GM21786 (cell line): ENCODE results near the gene SYT17.

Experiments used
- ATAC-seq: cut with Tn5 transposase; IDR thresholded peaks from one replicate; pipeline ENCODE4 v1.9.1; 2021; ENCODE audit not compliant: unreplicated experiment

The SYT17 gene

DNA sequence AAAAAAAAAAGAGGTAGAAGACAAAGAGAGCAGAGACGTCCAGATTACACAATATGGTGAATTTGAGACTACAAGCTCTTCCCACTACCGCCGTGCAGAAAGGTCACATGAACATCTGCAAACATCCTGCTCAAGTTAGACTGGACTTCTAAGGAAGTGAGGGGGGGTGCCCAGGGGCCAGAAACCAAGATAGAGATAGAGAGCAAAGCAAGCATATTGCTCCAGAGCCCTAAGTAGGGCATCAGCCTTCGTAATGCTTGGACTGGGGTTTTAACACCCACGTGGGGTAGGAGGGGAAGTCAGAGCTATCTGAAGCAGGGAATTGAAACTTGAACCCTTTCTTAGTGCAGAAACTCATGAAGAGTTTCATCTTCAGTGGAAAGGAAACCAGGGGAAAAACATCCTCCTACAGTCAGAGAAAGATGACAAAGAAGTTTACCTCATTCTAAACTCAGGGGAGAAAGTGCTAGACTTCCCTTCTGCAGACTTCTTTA lies 126.2 kb downstream of the SYT17 start:
- peak; percentile 80 for ATAC-seq

DNA sequence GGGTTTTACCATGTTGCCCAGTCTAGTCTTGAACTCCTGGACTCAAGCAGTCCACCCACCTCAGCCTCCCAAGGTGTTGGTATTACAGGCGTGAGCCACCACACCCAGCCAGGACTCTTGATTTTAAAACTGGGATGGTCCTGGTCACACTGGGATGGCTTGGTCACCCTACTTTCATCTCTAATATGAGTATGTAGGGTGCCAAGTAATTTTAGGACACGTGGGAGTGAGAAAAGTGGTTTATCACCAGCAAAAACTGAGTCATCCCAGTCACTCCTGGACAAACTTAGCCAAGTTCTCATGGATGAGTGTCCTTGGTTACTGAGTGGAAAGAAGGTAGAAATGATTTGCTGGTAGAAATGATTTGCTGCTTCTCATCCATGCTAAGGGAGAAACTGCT lies 127.4 kb downstream of the SYT17 start:
- no peak for ATAC-seq

DNA sequence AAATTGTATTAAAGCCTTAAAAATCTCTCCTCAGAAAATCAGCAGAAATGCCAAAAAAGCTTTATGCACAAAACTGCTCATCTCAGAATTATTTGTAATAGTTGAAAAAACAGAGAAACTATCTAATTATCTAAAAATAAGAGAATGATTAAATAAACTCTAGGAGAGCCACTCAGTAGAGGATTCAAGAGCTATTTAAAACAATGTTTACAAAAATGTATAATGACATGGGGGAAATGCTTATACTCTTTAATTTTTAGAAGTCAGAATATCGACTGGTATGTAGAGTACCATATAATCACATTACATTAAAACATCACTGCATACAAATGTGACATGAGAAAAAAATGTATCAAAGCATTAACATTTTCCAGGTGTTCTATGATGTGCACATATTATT lies 129.4 kb downstream of the SYT17 start:
- ATAC-seq: no peak

DNA sequence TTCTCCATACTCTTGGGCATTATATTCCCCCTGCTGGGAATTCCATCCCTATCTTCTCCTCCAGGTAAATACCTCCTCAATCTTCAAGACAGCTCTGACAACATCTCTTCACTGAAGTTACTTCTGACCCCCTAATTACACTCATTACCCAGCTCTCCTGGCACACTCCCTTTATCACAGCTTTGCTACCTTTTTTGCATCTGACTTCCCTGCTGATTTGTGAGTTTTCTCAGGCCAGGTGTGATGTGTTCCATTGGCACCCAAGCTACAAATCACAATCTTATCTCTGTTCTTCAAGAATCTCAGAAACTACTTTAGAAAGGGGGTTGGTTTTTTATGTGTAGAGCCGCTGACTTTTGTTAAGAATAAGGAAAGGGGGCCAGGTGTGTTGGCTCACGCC lies 131.5 kb downstream of the SYT17 start:
- ATAC-seq: no peak

DNA sequence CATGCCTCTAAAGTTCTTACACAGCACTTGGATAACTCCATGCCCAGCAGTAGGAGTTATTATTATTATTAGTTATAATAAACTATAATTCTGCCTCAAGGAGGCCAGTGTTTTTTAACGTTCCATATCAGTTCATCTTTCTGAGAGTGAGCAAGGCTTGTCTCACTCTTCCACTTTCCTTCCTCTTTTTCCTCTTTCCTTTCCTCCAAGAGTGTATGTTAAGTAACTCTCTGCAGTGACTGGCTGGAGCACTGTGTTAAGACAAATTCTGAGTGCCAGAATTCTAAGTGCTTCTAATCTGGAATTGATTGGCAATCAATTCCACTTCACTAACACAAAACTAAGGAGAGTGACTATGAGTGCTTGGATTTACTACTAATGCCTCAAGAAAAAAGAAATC lies 133.9 kb downstream of the SYT17 start:
- ATAC-seq: no peak

DNA sequence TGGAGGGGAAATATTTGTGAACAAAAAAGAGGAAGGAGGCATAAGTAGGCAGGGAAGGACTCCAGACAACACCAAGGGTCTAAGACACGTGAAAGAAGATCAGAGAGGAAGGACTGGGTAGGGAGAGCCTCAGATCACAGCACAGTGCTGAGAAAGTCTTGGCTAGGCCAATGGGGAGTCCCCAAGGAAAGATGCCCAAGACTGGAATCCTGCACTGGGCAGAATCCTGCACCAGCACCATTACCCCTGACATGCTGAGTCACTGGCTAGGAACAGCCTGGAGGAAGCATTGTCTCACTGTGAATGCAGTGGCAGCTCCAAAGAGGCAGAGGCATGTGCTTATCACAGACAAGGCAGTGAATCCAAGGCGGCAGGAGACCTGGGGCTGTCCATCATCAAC lies 136.7 kb downstream of the SYT17 start:
- no peak for ATAC-seq

DNA sequence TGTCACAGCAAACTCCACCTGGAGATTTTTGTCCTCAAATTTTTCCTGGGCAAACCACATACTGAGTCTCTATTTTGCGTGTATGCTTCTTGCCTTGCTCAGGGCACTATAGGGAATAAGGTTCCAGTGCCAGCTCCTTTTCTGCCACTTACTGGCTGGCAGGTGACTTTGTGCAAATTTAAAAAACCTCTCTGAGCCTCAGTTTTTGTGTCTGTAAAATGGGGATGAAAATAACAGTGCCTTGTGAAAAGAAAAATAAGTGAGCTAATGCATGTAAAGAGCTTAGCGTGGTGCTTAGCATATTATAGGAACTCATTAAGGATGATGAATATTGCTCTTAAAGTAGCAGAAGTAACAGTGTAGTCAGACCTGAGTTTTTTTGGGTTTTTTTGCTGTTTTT lies 137.4 kb downstream of the SYT17 start:
- ATAC-seq: no peak

DNA sequence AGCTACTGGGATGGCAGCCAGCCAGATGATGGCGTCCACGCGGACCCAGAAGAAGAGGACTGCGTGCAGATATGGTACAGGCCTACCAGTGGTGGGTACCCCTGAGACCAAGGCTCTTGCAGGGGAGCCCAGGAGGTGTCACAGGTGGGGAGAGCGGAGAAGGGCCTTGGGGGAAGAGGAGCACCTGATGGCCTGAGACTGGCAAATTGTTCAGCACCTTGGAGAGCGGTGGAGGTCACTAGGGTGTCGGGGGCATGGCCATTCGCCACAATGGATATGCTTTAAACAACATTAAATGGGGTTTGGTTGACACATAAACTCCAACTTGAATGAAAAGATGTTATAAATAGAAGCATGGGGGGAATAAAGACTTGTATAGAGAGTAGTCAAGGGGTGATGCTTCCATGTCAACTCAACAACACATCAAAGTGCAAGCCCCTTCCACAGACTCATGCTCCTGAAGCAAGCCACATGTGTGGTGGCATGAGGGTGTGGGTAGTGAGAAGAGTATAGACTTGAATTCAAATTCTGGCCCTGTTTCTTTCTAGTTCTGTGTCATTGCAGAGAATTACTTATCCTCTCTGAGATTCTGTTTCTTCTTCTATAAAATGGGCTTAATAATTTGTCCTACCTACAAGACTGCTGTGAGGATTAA lies 139.7 kb downstream of the SYT17 start:
- no peak for ATAC-seq

DNA sequence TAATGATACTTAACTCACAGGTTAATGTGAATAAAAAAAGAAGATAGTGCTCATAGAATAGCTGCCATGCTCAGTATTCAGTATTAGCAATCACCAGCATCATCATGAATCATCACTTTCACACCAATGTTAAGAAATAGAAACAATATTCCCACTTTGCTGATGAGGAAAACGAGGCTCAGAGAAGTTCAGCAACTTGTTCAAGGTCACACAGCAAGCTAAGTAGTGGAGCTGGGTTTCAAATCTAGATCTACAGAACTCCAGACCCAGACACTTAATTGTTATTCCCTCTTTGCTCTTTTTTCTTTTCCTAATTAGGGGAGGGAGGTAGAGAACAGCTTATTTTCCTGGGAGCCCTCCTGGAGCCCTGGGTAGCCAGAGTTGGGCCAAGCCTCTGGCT lies 140.4 kb downstream of the SYT17 start:
- ATAC-seq: no peak

DNA sequence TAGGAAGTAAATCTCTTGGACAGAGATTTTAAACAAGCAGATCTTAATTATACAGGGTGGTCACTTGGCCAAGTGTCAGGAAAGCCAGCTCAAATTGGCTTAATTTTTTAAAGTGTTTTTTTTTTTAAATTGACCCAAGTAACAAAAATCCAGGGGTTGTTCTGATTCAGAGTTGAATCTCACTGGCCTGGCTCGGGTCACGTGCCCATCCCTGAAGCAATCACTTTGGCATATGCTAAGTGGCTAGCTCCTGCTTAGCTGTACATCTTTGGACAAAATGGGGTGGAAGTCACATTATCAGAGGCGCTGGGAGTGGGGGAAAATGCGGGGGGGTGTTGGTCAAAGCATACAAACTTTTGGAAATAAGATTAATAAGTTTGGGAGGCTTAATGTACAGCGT lies 141.1 kb downstream of the SYT17 start:
- ATAC-seq: no peak

DNA sequence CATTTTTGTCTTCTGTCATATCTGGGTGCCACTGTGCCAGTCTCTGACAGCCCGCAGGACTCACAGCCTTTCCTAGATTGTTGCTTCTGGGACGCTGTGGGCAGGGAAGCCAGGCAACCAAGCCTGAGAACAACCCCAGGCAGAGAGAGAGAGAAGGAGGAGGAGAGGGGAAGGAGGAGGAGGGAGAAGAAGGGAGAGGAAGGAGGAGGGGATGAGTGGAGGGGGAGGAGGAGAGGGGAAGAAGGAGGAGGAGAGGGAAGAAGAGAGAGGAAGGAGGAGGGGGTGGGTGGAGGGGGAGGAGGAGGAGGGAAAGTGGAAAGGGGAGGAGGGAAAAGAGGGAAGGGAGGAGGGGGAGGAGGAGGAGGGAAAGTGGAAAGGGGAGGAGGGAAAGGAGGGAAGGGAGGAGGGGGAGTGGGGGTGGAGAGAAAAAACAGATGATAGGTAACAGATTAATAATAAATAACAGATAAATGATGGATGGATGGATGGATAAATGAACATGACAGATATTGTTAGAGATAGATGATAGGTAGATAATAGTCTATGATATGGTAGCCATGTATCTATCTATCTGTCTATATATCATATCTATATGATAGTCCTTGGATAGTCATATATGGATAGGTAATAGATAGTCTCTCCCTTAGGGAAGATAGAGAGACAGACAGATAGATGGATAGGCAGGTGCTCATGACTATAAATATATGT lies 146.8 kb downstream of the SYT17 start:
- no peak for ATAC-seq

DNA sequence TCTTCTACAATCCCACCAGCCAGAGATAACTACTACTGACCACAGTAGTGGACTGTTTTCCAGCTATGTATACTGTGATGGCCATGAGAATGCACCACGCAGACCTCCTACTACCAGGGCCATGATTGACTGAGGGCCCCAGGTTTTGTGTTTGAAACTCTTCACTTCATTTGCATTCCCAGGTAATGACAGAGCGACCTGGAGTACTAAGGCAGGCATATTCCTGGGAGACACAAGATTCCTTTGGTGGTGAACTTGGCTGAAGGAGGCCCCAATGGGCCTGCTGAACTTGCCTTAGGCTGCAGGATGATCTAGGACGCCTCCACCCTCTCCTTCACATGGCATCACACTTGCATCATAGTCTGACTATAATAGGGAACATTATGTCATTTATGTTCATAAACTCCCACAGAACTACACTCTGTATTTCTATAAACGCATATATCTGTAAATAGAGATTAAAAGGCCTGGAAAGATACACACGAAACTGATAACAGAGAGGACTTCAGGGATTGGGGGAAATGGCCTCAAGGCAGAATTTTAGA lies 147.9 kb downstream of the SYT17 start:
- ATAC-seq: no peak

DNA sequence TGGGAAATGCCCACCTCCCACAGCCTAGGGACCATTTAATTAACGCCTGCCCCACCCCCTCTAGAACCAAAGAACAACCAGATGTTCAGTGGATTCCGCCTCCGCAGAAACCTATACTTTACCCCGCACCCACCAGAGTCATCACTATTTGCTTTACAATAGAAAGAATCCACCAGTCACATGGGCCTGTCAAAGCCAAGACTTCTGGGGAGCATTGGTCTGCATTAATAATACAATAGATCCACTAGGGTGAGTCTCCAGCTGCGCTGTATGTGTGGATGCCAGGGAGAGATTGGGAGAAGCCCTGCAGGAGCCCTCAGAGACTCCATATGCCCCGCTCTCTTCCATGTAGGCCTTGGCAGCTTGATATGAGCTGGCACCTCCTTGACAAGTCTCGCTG lies 148.8 kb downstream of the SYT17 start:
- ATAC-seq: no peak
